Fibroblast of the conjunctiva (primary cell): ENCODE results near the gene GAS6.

Experiments
- DNase-seq: peaks from one replicate; pipeline ENCODE4 v3.0.0-alpha.2; 2010; ENCODE audit warnings: low read depth

The GAS6 gene

GRCh38 chr13:113887700-113888201 is 23.9 kb upstream of the GAS6 start:
- no peak for DNase-seq

GRCh38 chr13:113886561-113887112 is 22.8 kb upstream of the GAS6 start:
- no peak for DNase-seq

- DNase-seq, result no peak
These were observed 20.9 kb upstream of the GAS6 start for GRCh38 chr13:113884821-113885220.

GRCh38 chr13:113883921-113884804 is 20.3 kb upstream of the GAS6 start:
- no peak for DNase-seq

GRCh38 chr13:113883314-113883811 is 19.5 kb upstream of the GAS6 start:
- no peak for DNase-seq

GRCh38 chr13:113882716-113883115 is 18.8 kb upstream of the GAS6 start:
- DNase-seq, result no peak

GRCh38 chr13:113882267-113882630 is 18.4 kb upstream of the GAS6 start:
- DNase-seq, result no peak

GRCh38 chr13:113881614-113882266 is 17.9 kb upstream of the GAS6 start:
- DNase-seq, result no peak

GRCh38 chr13:113880651-113881611 is 17.1 kb upstream of the GAS6 start:
- DNase-seq, result no peak

GRCh38 chr13:113879494-113880360 is 15.9 kb upstream of the GAS6 start:
- no peak for DNase-seq

GRCh38 chr13:113879017-113879416 is 15.1 kb upstream of the GAS6 start:
- no peak for DNase-seq

- no peak for DNase-seq
These were observed 13.5 kb upstream of the GAS6 start for GRCh38 chr13:113877149-113877990.

GRCh38 chr13:113876346-113877148 is 12.7 kb upstream of the GAS6 start:
- DNase-seq, result no peak

- DNase-seq, result no peak
These were observed 12.0 kb upstream of the GAS6 start for GRCh38 chr13:113875837-113876281.

GRCh38 chr13:113875429-113875815 is 11.5 kb upstream of the GAS6 start:
- DNase-seq, result no peak

- no peak for DNase-seq
These were observed 10.9 kb upstream of the GAS6 start for GRCh38 chr13:113874579-113875428.

- no peak for DNase-seq
These were observed 10.3 kb upstream of the GAS6 start for GRCh38 chr13:113874177-113874576.

- no peak for DNase-seq
These were observed 5.4 kb upstream of the GAS6 start for GRCh38 chr13:113869263-113869662.
